Neural progenitor cell (in vitro differentiated cells): Measurements from ENCODE around the gene FARP1. TPM values are rescaled to one million over a fixed set of nuclear protein-coding genes. Genes with fewer than 3 reads are reported as not detected.

ENCODE experiments used
- DNase-seq: peaks from one replicate; pipeline ENCODE4 v3.0.0-alpha.2; 2016; ENCODE audit warnings: low spot score
- H2AFZ ChIP-seq: fragments of 200-600 bp; sonication (generic); replicated peaks from 2 replicates; pipeline ENCODE4 v1.6.1; 2016; ENCODE audit warnings: antibody characterized with exemption
- H3F3A ChIP-seq: fragments of 200-600 bp; sonication (generic); 2 replicates; pipeline ENCODE4 v1.6.1; 2016; ENCODE audit warnings: antibody characterized with exemption, low read depth
- H3K27ac ChIP-seq: fragments of 200-600 bp; sonication (generic); 2 replicates; pipeline ENCODE4 v1.5.1; 2016; ENCODE audit warnings: mild to moderate bottlenecking
- H3K27me3 ChIP-seq: fragments of 200-600 bp; sonication (generic); 2 replicates; pipeline ENCODE4 v1.6.1; 2016; ENCODE audit warnings: mild to moderate bottlenecking, moderate library complexity
- H3K36me3 ChIP-seq: fragments of 200-600 bp; sonication (generic); 2 replicates; pipeline ENCODE4 v1.5.1; 2016
- H3K4me1 ChIP-seq: fragments of 200-600 bp; sonication (generic); 2 replicates; pipeline ENCODE4 v1.6.1; 2016; ENCODE audit warnings: mixed run types
- H3K4me2 ChIP-seq: fragments of 200-600 bp; sonication (generic); 2 replicates; pipeline ENCODE4 v1.6.1; 2016
- H3K4me3 ChIP-seq: fragments of 200-600 bp; sonication (generic); 2 replicates; pipeline ENCODE4 v1.5.1; 2016
- H3K79me2 ChIP-seq: fragments of 200-600 bp; sonication (generic); 2 replicates; pipeline ENCODE4 v1.6.1; 2016; ENCODE audit warnings: low read depth
- H3K9ac ChIP-seq: fragments of 200-600 bp; sonication (generic); 2 replicates; pipeline ENCODE4 v1.6.1; 2016
- H3K9me3 ChIP-seq: fragments of 200-600 bp; sonication (generic); 2 replicates; pipeline ENCODE4 v1.5.1; 2016; ENCODE audit warnings: low read depth
- H4K20me1 ChIP-seq: fragments of 200-600 bp; sonication (generic); 2 replicates; pipeline ENCODE4 v1.6.1; 2016; ENCODE audit warnings: low read depth
- H3K27ac Mint-ChIP-seq: 3 replicates; pipeline ENCODE4 v1.8.0; 2021; ENCODE audit warnings: mixed read lengths
- H3K27me3 Mint-ChIP-seq: 2 replicates; pipeline ENCODE4 v1.8.0; 2022; ENCODE audit warnings: low read depth, mild to moderate bottlenecking, inconsistent platforms, moderate library complexity, mixed read lengths; ENCODE audit not compliant: insufficient read depth
- H3K36me3 Mint-ChIP-seq: 3 replicates; pipeline ENCODE4 v1.8.0; 2021; ENCODE audit warnings: mixed read lengths
- H3K4me1 Mint-ChIP-seq: 3 replicates; pipeline ENCODE4 v1.8.0; 2021; ENCODE audit warnings: mixed read lengths
- H3K4me3 Mint-ChIP-seq: 3 replicates; pipeline ENCODE4 v1.8.0; 2021; ENCODE audit warnings: mild to moderate bottlenecking, moderate library complexity, mixed read lengths
- H3K9me3 Mint-ChIP-seq: 3 replicates; pipeline ENCODE4 v1.8.0; 2020; ENCODE audit warnings: mixed read lengths
- CTCF ChIP-seq: fragments of 200-600 bp; sonication (generic); IDR thresholded peaks from 2 replicates; pipeline ENCODE4 v1.5.1; 2017; ENCODE audit warnings: antibody characterized with exemption, mild to moderate bottlenecking
- EZH2 ChIP-seq: fragments of 200-600 bp; sonication (generic); IDR thresholded peaks from 2 replicates; pipeline ENCODE4 v1.6.1; 2017; ENCODE audit warnings: antibody characterized with exemption, mild to moderate bottlenecking, moderate library complexity
- EZH2phosphoT487 ChIP-seq: fragments of 200-600 bp; sonication (generic); IDR thresholded peaks from 2 replicates; pipeline ENCODE4 v1.6.1; 2017; ENCODE audit warnings: antibody characterized with exemption
- total RNA-seq: library from RNA; depleted of rRNA; stranded (reverse); fragments of >200 nt; gene quantifications from 2 replicates; pipeline ENCODE4 v1.2.3, GENCODE V29; 2015; ENCODE audit warnings: low replicate concordance

Gene FARP1
- total RNA-seq, 1 donor from 2014 or later: 78.0 TPM

- no peak overlapping the region for H3K4me3 Mint-ChIP-seq
- peaks cover 3% of the 10 kb centered on the region for H3K36me3 ChIP-seq
- H3K4me1 Mint-ChIP-seq: no peaks in the 10 kb centered on the region
- TF ChIP-seq CTCF (no peak), EZH2phosphoT487 (no peak), EZH2 (no peak)
- H3K27me3 Mint-ChIP-seq: peaks cover 6% of the 10 kb centered on the region
- DNase-seq: no peak
- peaks cover 54% of the 10 kb centered on the region for H3K36me3 Mint-ChIP-seq
- no peaks in the 10 kb centered on the region for H3K4me1 ChIP-seq
- H3K9ac ChIP-seq: no peak overlapping the region
- H3K4me2 ChIP-seq: no peak overlapping the region
- H3K4me3 ChIP-seq: no peak overlapping the region
- no peak overlapping the region for H3K27ac ChIP-seq
- H3F3A ChIP-seq: no peaks in the 10 kb centered on the region
- H3K27me3 ChIP-seq: no peaks in the 10 kb centered on the region
- no peaks in the 10 kb centered on the region for H4K20me1 ChIP-seq
- H3K27ac Mint-ChIP-seq: no peak overlapping the region
- no peaks in the 10 kb centered on the region for H3K79me2 ChIP-seq
- no peaks in the 10 kb centered on the region for H3K9me3 ChIP-seq
- peaks cover 3% of the 10 kb centered on the region for H3K9me3 Mint-ChIP-seq
- H2AFZ ChIP-seq: no peak overlapping the region
Measured at GRCh38 chr13:98420554-98421175, 277.8 kb downstream of the FARP1 start.

GRCh38 chr13:98422046-98422445 lies 279.2 kb downstream of the FARP1 start:
- no peak overlapping the region for H2AFZ ChIP-seq
- no peak for DNase-seq
- Mint-ChIP-seq H3K4me1 (no peaks in the 10 kb centered on the region), H3K36me3 (peaks cover 50% of the 10 kb centered on the region), H3K27ac (no peak overlapping the region), H3K27me3 (peaks cover 4% of the 10 kb centered on the region), H3K4me3 (no peak overlapping the region), H3K9me3 (peaks cover under 1% of the 10 kb centered on the region)
- H3K4me1 ChIP-seq: no peaks in the 10 kb centered on the region
- H3K27ac ChIP-seq: no peak overlapping the region
- H3K9ac ChIP-seq: no peak overlapping the region
- H3K4me2 ChIP-seq: no peak overlapping the region
- no peak for TF ChIP-seq EZH2phosphoT487
- no peak for TF ChIP-seq CTCF
- no peak for TF ChIP-seq EZH2
- H3K36me3 ChIP-seq: peaks cover 3% of the 10 kb centered on the region
- no peaks in the 10 kb centered on the region for H4K20me1 ChIP-seq
- H3F3A ChIP-seq: no peaks in the 10 kb centered on the region
- H3K9me3 ChIP-seq: no peaks in the 10 kb centered on the region
- no peaks in the 10 kb centered on the region for H3K79me2 ChIP-seq
- no peak overlapping the region for H3K4me3 ChIP-seq
- no peaks in the 10 kb centered on the region for H3K27me3 ChIP-seq

GRCh38 chr13:98423417-98423816 lies 280.5 kb downstream of the FARP1 start:
- no peak overlapping the region for H3K4me2 ChIP-seq
- H3K9me3 ChIP-seq: no peaks in the 10 kb centered on the region
- Mint-ChIP-seq H3K27ac (no peak overlapping the region), H3K27me3 (peaks cover 2% of the 10 kb centered on the region), H3K4me1 (no peaks in the 10 kb centered on the region), H3K4me3 (no peak overlapping the region), H3K36me3 (peaks cover 51% of the 10 kb centered on the region), H3K9me3 (no peaks in the 10 kb centered on the region)
- no peak overlapping the region for H3K27ac ChIP-seq
- H2AFZ ChIP-seq: no peak overlapping the region
- H3K27me3 ChIP-seq: no peaks in the 10 kb centered on the region
- peaks cover 3% of the 10 kb centered on the region for H3K36me3 ChIP-seq
- no peaks in the 10 kb centered on the region for H4K20me1 ChIP-seq
- no peak for DNase-seq
- no peak overlapping the region for H3K4me3 ChIP-seq
- no peaks in the 10 kb centered on the region for H3F3A ChIP-seq
- H3K79me2 ChIP-seq: no peaks in the 10 kb centered on the region
- no peaks in the 10 kb centered on the region for H3K4me1 ChIP-seq
- H3K9ac ChIP-seq: no peak overlapping the region
- TF ChIP-seq EZH2 (no peak), EZH2phosphoT487 (no peak)

GRCh38 chr13:98427331-98427995 lies 284.6 kb downstream of the FARP1 start:
- H3K27ac ChIP-seq: no peak overlapping the region
- Mint-ChIP-seq H3K27me3 (peaks cover 2% of the 10 kb centered on the region), H3K4me1 (no peaks in the 10 kb centered on the region), H3K9me3 (no peaks in the 10 kb centered on the region), H3K27ac (no peak overlapping the region), H3K4me3 (no peak overlapping the region), H3K36me3 (peaks cover 47% of the 10 kb centered on the region)
- H3K4me2 ChIP-seq: no peak overlapping the region
- TF ChIP-seq EZH2 (no peak), CTCF (no peak), EZH2phosphoT487 (no peak)
- H3K4me1 ChIP-seq: no peaks in the 10 kb centered on the region
- H3K79me2 ChIP-seq: no peaks in the 10 kb centered on the region
- H3F3A ChIP-seq: no peaks in the 10 kb centered on the region
- H4K20me1 ChIP-seq: no peaks in the 10 kb centered on the region
- peaks cover 3% of the 10 kb centered on the region for H3K36me3 ChIP-seq
- no peak overlapping the region for H2AFZ ChIP-seq
- no peaks in the 10 kb centered on the region for H3K9me3 ChIP-seq
- H3K4me3 ChIP-seq: no peak overlapping the region
- H3K27me3 ChIP-seq: no peaks in the 10 kb centered on the region
- DNase-seq: no peak
- no peak overlapping the region for H3K9ac ChIP-seq
